GM19324 (cell line): ENCODE results near the gene TNRC6C.

Experiments used
- ATAC-seq: cut with Tn5 transposase; IDR thresholded peaks from one replicate; pipeline ENCODE4 v1.9.1; 2021; ENCODE audit warnings: mild to moderate bottlenecking, moderate library complexity; ENCODE audit not compliant: unreplicated experiment, low FRiP score

The TNRC6C gene

GRCh38 chr17:78122216-78122930, 163.9 kb downstream of the TNRC6C start:
- ATAC-seq, result no peak

DNA sequence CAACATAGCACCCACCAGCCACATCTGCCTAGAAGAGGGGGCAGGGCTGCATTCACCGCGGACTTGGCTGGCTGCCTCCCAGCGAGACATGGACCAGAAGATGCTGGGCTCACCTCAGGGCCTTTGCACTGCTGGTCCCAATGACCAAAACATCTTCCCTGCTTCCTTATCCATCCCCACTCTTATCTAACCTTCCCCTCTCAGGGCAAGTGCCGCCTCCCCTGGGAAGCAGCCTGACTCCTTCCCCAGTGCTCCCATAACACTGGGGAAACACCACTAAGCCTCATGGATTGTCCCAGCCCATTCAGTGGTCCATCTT, 164.4 kb downstream of the TNRC6C start:
- ATAC-seq, result no peak

- ATAC-seq, result no peak
These were observed 164.9 kb downstream of the TNRC6C start for GRCh38 chr17:78123258-78123929.

DNA sequence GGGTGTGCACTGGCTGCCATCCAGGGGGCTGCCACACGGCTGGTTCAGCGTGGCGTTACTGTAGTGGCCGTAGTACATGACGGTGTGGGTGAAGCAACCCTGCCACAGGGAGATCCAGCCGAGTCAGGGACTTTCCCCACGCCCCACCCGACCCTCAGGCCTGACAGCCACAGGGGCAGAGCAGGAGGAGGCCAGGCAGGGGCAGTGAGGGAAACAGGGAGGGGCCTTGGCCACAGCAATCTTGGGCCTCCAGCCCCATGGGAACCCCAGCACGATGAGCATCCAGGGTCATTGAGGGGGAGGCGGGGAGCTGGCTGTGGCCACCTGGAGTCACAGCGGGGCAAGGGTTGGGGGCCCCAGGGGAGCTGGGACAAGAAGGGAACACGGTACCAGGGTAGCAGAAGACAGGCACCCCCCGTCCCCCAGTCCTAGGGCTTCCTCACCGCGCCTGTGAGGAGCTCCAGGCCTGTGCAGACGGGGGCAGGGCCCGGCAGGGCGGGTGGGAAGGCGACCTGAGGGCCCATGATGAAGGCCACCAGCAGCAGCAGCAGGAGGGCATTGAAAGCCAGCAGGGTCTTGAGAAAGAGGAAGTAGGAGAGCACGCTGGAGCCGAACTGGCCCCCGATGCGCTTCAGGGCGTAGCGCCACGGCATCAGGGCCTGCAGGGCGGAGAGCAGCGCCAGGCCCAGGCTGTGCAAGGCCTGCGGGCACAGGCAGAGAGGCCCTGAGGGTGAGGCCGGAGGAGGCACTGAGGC, 165.8 kb downstream of the TNRC6C start:
- ATAC-seq, result no peak

DNA sequence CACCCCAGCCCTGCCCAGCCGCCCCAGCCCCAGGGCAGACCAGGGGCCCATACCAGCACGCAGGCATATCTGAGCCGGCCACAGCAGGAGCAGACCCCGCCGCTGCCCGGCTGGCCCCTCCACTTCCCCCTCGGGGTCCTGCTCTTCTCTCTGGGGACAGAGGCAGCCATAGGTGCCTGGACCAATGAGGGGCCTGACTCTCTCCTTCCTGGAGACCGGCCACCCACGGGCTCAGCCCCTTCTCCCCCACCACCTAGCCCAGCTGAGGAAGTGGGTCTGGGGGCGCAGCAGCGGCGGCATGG, 166.3 kb downstream of the TNRC6C start:
- ATAC-seq, result no peak

- ATAC-seq, result no peak
These were observed 166.8 kb downstream of the TNRC6C start for GRCh38 chr17:78125138-78125913.

DNA sequence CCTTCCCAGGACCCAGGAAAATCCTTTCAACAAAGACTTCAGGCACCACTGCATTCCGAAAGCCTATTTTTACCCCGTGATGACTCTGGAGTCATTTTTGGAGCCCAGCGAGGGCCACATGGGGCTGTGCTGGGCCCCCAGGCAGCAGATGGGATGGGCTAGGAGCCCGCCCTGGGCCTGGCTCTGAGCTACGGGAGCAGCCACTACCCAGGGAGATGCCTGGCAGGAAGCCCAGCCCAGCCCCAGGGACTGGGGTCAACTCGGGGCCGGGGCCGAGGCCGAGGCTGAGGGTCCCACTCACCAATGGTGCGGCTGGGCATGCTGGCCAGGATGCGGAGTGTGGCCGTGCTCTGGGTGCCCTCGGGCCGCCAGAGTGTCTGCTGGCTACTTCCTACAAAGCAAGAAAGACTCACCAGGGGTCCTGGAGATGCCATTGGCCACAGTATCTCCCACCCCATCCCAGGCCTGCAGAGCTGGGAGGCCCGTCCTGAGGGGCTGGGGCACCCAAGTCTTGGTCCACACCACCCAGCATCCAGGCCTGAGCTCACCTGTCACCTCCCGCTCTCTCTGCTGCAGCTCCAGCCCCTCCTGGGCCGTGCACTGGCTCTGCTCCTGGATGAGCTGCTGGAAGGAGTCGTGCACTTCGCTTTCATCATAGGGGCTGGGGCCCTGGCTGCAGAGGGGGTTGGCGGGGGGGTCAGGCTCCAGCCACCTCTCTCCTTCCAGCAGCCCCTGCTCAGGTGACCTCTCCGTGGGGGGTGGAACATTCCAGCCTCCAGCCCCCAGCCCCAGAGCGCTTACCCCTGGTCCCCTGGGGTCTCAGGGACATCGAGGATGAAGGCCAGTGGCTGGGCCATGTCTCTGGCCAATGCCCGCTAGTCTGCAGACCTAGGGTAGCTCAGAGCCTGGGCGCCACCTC, 167.7 kb downstream of the TNRC6C start:
- no peak for ATAC-seq

DNA sequence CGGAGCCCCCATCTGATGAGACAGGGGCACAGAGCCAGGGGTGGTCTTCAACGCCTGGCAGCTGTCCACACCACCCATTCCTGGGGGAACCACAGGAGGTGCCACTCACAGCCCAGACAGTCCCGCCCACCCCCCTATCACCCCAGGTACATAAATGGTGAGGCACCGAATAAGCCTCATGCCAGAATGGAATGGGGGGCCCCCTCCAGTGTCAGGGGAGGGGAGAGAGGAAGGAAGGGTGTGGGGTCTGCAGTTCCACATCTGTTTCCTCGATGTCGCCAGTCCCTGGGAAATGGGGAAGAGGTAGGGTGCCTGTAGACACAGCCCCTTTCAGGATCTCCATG, 168.4 kb downstream of the TNRC6C start:
- ATAC-seq, result no peak

DNA sequence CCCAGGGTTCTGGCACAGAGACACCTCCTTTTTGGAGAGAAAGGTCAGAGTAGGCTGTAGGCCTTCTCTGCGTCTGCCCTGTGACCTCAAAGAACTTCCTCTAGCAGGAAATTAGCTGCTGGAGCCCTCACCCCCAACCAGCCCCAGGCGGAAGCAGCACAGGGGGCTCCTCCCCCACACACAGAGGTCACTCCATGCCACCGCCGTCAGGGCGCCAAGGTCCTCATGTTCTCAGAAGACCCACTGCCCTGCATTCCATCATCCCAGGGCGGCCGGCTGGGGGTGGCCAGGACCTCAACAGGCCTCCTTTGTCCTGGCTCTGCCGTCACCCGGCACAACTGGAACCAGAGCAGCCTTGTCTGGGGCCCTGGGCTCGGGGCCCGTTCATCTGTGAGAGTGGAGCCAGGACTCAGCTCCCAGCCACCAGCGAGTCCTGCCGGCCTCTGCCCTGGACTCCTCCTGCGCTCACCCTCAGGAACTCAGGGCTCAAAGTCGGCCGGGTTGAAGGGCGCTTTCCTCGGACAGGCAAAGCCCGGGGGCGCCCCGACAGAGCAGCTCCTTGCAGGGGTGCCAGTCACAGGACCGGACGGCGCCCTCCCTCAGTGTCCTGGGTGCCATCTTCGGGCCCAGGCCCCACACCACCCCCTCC, 168.9 kb downstream of the TNRC6C start:
- no peak for ATAC-seq

GRCh38 chr17:78127888-78128550, 169.5 kb downstream of the TNRC6C start:
- ATAC-seq, result no peak

- ATAC-seq, result peak; percentile 30
These were observed 170.2 kb downstream of the TNRC6C start, which contains the start of gene TMC6 for GRCh38 chr17:78128551-78129350. TMC6 (minus strand) TSS chr17:78128755; CDS start chr17:78126832, 1,923 bp downstream.

DNA sequence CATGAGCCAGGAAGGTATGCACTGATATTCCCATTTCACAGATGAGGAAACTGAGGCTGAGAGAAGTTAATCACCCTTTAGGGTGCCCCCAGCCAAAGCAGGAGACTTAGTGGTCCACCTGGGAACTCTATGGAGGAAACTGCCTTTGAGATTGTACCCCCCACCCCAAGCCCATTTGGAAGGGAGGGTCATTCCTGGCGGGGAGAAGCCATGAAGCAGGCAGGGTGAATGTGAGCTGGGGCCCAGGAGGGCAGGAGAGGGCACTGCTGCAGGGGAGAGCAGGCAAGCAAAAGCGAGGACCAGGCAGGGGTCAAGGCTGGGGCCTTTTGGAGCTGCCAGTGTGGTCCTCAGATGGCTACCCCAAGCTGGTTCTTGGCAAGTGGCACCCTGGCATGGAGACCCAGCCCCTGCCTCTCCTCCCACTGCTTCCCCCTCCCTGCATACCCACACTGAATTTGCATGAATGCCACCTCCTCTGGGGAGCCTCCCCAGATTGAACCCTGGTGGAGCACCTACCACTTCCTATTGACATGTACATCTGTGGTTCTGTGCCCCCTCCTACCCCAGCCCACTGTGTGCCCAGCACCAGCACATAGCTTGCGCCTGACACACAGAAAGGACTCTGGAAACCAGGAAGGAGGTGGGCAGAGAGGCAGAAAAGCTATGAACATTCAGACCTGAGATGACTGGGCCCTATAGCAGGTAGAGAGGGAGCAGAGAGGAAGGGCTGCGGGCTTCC, 171.0 kb downstream of the TNRC6C start:
- ATAC-seq, result no peak

GRCh38 chr17:78130090-78130436, 171.6 kb downstream of the TNRC6C start:
- no peak for ATAC-seq

DNA sequence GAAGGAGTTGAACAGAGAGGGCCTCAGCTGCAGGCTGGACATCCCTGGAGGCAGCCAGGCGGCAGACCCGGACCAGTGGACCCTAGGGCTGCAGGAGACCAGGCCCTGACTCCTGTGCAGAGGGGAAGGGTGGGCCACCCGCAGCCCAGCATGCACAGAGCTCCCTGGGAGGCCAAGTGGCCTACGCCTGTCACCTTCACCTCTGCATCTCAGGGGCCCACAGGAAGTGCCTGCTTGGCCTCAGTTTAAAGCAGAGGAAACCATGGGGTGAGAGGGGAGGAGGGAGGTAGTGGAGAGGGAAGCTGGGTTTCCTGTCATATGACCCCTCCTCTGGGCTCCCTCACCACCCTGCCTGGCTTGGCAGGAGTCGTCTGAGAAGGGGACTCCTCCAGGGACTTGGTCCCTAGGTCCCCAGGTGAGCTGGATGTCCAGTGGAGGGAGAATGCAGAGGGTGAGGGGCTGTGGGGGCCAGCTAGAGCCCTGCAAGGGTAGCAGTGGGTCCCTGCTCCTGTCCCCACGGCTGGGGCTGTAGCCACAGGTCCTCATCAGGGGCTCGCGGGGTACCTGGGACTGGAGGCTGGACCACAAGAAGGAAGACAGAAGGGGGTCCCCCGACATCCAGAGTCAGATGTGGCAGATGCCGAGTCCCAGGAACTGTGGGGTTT, 172.1 kb downstream of the TNRC6C start, which contains the start of gene TMC8:
TMC8 (plus strand) TSS at position 335 of the 665 bp plus-strand sequence. CDS start 818 bp downstream, outside the sequence.
- no peak for ATAC-seq

DNA sequence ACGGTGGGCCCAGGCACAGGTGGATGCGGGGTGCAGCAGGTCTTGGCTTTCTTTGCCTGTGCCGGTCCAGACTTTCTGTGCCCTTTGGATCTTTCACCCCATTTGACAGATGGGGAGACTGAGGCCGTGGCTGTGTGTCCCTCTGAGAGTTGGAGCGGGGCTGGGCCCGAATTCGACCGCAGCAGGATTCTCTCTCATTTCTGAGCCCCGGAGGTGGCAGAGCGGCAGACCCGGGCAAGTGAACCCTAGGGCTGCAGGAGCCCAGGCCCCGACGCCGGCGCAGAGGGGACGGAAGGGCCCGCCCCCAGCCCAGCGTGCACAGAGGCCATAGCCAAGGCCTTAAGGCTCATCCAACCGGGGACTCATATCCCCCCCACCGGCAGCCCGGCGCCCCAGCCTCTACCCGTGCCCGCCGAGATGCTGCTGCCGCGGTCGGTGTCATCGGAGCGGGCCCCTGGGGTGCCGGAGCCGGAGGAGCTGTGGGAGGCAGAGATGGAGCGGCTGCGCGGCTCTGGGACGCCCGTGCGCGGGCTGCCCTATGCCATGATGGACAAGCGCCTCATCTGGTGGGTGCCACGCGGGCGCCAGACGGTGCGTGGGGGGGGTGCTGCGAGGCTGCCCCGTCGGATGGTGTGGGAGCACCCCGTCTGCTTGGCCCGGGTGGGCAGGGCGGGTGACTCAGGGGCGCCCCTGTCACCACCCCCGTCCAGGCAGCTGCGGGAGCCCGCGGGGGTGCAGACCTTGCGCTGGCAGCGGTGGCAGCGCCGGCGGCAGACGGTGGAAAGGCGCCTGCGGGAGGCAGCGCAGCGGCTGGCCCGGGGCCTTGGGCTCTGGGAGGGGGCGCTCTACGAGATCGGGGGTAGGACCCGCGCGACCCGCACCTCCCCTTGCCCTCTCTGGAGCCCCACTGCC, 172.9 kb downstream of the TNRC6C start:
- no peak for ATAC-seq

DNA sequence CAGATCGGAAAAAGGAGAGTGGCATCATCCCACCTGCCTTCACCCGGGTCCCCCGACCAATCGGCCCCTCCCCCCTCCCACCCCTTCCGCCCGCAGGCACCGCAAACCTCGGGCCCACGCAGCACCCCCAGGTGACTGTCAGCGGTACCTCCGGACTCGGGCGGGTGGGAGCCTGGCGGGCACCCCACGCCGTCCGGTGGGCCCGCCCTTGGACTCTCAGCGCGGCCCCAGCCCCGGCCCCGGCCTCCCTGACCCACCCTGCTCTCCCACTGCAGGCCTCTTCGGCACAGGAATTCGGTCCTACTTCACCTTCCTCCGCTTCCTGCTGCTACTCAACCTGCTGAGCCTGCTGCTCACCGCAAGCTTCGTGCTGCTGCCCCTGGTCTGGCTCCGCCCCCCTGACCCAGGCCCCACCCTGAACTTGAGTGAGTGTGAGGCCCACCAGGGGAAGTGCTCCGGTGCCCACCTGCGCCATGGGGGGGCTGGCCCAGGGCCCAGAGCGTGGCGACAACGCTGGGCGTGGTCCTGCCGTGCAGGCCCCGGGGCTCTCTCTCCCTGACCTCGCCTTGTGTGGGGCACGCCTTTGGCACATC, 173.7 kb downstream of the TNRC6C start:
- ATAC-seq, result no peak
